NT2/D1 (cell line): ENCODE measurements around the gene CD28.

ENCODE experiments used
- SUZ12 ChIP-seq: IDR thresholded peaks from 2 replicates; pipeline ENCODE4 v1.6.1; 2011; ENCODE audit not compliant: insufficient read length, insufficient read depth; ENCODE audit errors: extremely low read depth
- ZNF274 ChIP-seq: IDR thresholded peaks from 2 replicates; pipeline ENCODE4 v1.6.1; 2011; ENCODE audit warnings: mild to moderate bottlenecking, low read depth, low read length

GRCh38 chr2:203715744-203716143, 9.3 kb downstream of the CD28 start:
- no peak for TF ChIP-seq ZNF274
- no peak for TF ChIP-seq SUZ12
